VCaP (cell line): ENCODE results near the gene KDM4F.

Source experiments
- H3K27ac ChIP-seq: fragments of 450-650 bp; 2 replicates; pipeline ENCODE4 v1.5.1; 2017
- CTCF ChIP-seq: fragments of 450-650 bp; conservative IDR thresholded peaks from 2 replicates; pipeline ENCODE4 v1.5.1; 2017; ENCODE audit warnings: mild to moderate bottlenecking, moderate library complexity

Gene KDM4F

DNA sequence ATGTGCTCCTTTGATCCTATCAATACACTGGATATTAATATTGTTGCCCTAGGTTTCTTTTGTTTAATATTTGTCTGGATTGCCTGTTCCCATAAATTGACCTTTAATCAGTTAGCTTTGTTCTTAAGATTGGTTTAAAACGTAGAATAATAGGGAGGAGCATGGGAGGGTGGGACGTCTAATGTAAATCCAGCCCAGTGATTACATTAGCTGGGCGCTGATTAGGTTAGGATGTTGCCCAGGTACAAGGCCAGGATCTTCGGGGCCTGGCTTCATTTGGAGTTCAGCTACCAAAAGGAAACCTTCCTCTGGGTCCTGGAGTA lies 17.5 kb downstream of the KDM4F start, which contains the start of gene SRSF8:
TSS of gene SRSF8 (plus strand) at position 204 of the 323 bp plus-strand sequence. CDS start 308 bp downstream, outside the sequence.
- H3K27ac ChIP-seq, result peak within 1 kb of the TSS; percentile 96
- TF ChIP-seq CTCF, result no peak

DNA sequence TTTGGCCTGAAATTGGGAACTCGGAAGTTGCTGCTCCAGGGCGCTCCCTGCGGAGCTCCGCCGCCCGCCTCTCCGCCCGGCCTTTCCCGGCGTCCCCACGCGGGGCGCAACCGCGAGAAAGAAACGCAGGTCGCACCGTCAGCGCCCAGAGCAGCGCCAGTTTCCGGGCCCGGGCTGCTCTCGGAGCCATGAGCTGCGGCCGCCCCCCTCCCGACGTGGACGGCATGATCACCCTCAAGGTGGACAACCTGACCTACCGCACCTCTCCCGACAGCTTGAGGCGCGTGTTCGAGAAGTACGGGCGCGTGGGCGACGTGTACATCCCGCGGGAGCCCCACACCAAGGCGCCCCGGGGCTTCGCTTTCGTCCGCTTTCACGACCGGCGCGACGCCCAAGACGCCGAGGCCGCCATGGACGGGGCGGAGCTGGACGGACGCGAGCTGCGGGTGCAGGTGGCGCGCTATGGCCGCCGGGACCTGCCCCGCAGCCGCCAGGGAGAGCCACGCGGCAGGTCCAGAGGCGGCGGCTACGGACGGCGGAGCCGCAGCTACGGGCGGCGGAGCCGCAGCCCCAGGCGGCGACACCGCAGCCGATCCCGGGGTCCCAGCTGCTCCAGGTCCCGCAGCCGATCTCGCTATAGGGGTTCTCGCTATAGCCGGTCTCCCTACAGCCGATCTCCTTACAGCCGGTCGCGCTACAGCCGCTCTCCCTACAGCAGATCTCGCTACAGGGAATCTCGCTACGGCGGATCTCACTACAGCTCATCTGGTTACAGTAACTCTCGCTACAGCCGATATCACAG lies 18.0 kb downstream of the KDM4F start:
- TF ChIP-seq CTCF, result peak; percentile 72
- peak overlapping the region; percentile 96 for H3K27ac ChIP-seq

DNA sequence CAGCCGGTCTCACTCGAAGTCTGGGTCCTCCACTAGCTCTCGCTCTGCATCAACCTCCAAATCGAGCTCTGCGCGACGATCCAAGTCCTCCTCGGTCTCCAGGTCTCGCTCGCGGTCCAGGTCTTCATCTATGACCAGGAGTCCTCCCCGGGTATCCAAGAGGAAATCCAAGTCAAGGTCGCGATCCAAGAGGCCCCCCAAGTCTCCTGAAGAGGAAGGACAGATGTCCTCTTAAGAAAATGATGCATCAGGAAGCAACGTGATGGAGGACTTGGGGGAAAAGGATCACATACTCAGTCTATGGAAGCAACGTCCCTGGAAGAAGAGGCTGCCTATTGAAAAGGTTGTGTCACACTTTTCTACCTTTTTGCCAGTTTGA lies 18.6 kb downstream of the KDM4F start:
- H3K27ac ChIP-seq, result peak overlapping the region; percentile 96
- no peak for TF ChIP-seq CTCF

DNA sequence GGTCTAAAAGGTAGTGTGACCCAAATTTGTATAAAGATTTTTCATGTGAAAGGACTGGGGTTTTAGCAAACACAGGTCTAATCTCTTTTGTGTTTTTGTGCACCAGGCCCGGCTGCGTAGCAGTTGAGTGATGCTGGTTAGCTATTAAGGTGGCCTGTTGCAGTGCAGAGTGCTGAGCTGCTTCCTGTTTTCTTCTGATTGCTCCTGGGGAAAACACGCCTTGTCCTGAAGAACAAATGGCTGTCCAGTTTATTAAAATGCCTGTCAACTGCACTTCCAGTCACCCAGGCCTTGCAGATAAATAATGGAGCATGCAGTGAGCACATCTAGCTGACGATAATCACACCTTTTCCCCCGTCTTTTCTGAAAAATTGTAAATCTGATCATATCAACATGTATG lies 19.3 kb downstream of the KDM4F start:
- no peak for TF ChIP-seq CTCF

GRCh38 chr11:95070471-95070870 lies 21.2 kb downstream of the KDM4F start:
- no peak overlapping the region for H3K27ac ChIP-seq
- no peak for TF ChIP-seq CTCF

More for the DNA sequence above, 19.3 kb downstream of the KDM4F start:
- peak overlapping the region; percentile 96 for H3K27ac ChIP-seq

DNA sequence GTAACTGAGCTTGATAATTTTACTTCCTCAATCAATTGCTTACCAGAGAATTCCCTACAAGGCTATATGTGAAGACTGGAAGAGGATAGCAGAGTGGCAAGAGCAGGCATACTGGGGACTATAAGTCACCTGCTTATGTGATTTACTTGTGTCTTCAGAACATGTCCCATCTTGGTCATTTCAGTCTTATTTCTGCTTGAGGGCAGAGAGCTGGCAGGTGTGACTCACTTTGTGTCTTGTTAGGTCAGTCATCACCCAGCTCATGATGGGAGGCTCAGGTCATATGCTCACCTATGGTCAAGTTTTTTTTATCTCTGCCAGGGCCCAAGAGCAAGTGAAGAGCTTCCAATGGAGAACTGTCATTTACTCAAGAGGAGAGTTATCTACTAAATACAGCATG lies 23.7 kb downstream of the KDM4F start:
- no peak for TF ChIP-seq CTCF
- H3K27ac ChIP-seq, result peak overlapping the region; percentile 86

GRCh38 chr11:95074792-95075563 lies 25.8 kb downstream of the KDM4F start:
- no peak for TF ChIP-seq CTCF
- peak overlapping the region; percentile 86 for H3K27ac ChIP-seq
